ENCODE results near the gene ZG16B.

DNA sequence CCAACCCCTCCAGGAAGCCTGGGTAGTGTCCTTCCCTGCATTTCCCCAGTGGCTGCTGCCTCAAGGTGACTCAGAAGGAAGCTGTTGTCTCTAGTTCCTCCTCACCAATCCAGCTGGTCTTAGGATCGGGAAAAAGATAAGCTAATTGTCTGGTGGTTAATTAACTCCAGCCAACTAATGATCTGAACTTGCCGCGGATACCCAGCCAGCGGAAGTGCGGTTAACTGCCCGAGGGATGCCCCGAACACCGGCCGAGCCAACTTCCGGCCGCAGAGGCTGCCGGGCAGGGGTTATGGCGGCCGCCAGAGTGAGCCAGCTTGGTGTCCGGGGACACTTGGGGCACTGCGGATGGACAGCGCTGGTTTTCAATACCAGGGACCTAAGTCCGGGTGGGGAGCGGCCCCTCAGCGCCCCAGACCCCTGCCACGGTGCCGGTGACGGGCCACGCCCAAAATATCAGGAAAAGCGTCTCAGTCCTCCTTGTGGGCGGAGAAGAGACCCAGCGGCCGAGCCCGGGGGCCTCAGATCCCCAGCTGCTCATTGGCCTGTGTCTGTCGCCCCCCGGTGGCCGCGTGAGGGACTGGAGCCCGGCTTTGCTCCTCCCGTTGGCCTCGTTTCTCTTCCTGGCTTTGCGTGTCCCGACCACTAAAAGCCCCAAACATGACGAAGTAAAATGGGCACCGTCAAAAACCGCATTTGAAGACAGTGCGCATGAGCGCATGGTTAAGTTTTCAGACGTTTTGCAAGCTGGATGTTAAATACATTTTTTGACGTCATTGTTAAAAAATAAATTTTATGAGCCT lies 38.1 kb downstream of the ZG16B start:
- TF ChIP-seq CTCF (IDR thresholded peaks at IDR 0.05 in 8 of 11, conservative IDR thresholded peaks at IDR 0.05 in 3 of 11) (peak; percentile 94 to 99 (median 98)), POLR2AphosphoS5 (IDR thresholded peaks at IDR 0.05) (peak; percentile 82 to 91 (median 85))

Data from spleen (tissue), 7 donors.